ENCODE data around the gene MNT. TPM values are rescaled to one million over a fixed set of nuclear protein-coding genes. Genes with fewer than 3 reads are reported as not detected.

The MNT gene
- polyA plus RNA-seq, 1 donor from 2014 or later: 1.6 TPM

- Mint-ChIP-seq H3K27me3 (no peaks in the 10 kb centered on the region), H3K36me3 (no peaks in the 10 kb centered on the region), H3K9me3 (no peaks in the 10 kb centered on the region), H3K27ac (peak overlapping the region in 2 of 3 donors; percentile 47 to 78), H3K4me1 (peaks cover 5 to 8% (median 7%) of the 10 kb centered on the region in 3 donors), H3K4me3 (peak overlapping the region in 1 of 4 donors; percentile 5)
Measured at GRCh38 chr17:2405247-2405926, 4.5 kb upstream of the MNT start.

- H3K4me3 Mint-ChIP-seq: peak overlapping the region in 2 of 4 donors; percentile 33 to 94
- peaks cover 13 to 18% (median 14%) of the 10 kb centered on the region in 3 donors for H3K4me1 Mint-ChIP-seq
- peak overlapping the region in 2 of 3 donors; percentile 63 to 97 for H3K27ac Mint-ChIP-seq
- H3K36me3 Mint-ChIP-seq: no peaks in the 10 kb centered on the region
- H3K9me3 Mint-ChIP-seq: no peaks in the 10 kb centered on the region
- H3K27me3 Mint-ChIP-seq: no peaks in the 10 kb centered on the region
Measured at GRCh38 chr17:2403044-2403443, 2.2 kb upstream of the MNT start.

GRCh38 chr17:2402544-2402943 lies 1.7 kb upstream of the MNT start:
- H3K27me3 Mint-ChIP-seq: no peaks in the 10 kb centered on the region

GRCh38 chr17:2401426-2402221 lies 764 bp upstream of the MNT start:
- Mint-ChIP-seq H3K4me3 (peak overlapping the region; percentile 94 to 100 (median 98)), H3K4me1 (peaks cover 14 to 28% (median 21%) of the 10 kb centered on the region in 3 donors), H3K27ac (peak overlapping the region; percentile 97 to 99 (median 98)), H3K36me3 (no peaks in the 10 kb centered on the region), H3K27me3 (no peaks in the 10 kb centered on the region), H3K9me3 (no peaks in the 10 kb centered on the region)

More at GRCh38 chr17:2402544-2402943, 1.7 kb upstream of the MNT start:
- Mint-ChIP-seq H3K27ac (peak overlapping the region; percentile 92 to 98 (median 97)), H3K4me3 (peak overlapping the region; percentile 84 to 94 (median 88)), H3K4me1 (peaks cover 14 to 23% (median 18%) of the 10 kb centered on the region in 3 donors), H3K9me3 (no peaks in the 10 kb centered on the region), H3K36me3 (no peaks in the 10 kb centered on the region)

- H3K4me3 Mint-ChIP-seq: peak overlapping the region; percentile 94 to 100 (median 98)
- no peaks in the 10 kb centered on the region for H3K36me3 Mint-ChIP-seq
- H3K9me3 Mint-ChIP-seq: no peaks in the 10 kb centered on the region
- no peaks in the 10 kb centered on the region for H3K27me3 Mint-ChIP-seq
- peaks cover 14 to 35% (median 25%) of the 10 kb centered on the region in 3 donors for H3K4me1 Mint-ChIP-seq
- H3K27ac Mint-ChIP-seq: peak overlapping the region; percentile 97 to 99 (median 98)
Measured at GRCh38 chr17:2400474-2400866, 390 bp downstream of the MNT start.

GRCh38 chr17:2399572-2400473 lies 1.0 kb downstream of the MNT start:
- H3K4me3 Mint-ChIP-seq: peak overlapping the region; percentile 94 to 100 (median 98)
- H3K4me1 Mint-ChIP-seq: peaks cover 14 to 35% (median 25%) of the 10 kb centered on the region in 3 donors
- H3K27me3 Mint-ChIP-seq: no peaks in the 10 kb centered on the region
- peak overlapping the region; percentile 97 to 99 (median 98) for H3K27ac Mint-ChIP-seq
- H3K9me3 Mint-ChIP-seq: no peaks in the 10 kb centered on the region
- no peaks in the 10 kb centered on the region for H3K36me3 Mint-ChIP-seq

- Mint-ChIP-seq H3K4me1 (peaks cover 17 to 39% (median 25%) of the 10 kb centered on the region in 3 donors), H3K9me3 (no peaks in the 10 kb centered on the region), H3K27me3 (no peaks in the 10 kb centered on the region), H3K4me3 (peak overlapping the region; percentile 92 to 100 (median 96)), H3K36me3 (no peaks in the 10 kb centered on the region), H3K27ac (peak overlapping the region; percentile 90 to 98 (median 97))
Measured at GRCh38 chr17:2398655-2399571, 1.9 kb downstream of the MNT start.

GRCh38 chr17:2398182-2398581 lies 2.7 kb downstream of the MNT start:
- peaks cover 17 to 39% (median 25%) of the 10 kb centered on the region in 3 donors for H3K4me1 Mint-ChIP-seq
- H3K36me3 Mint-ChIP-seq: no peaks in the 10 kb centered on the region
- peak overlapping the region; percentile 37 to 97 (median 53) for H3K27ac Mint-ChIP-seq
- peak overlapping the region; percentile 48 to 94 (median 84) for H3K4me3 Mint-ChIP-seq
- H3K27me3 Mint-ChIP-seq: no peaks in the 10 kb centered on the region
- H3K9me3 Mint-ChIP-seq: no peaks in the 10 kb centered on the region

GRCh38 chr17:2397247-2398171 lies 3.4 kb downstream of the MNT start:
- peak overlapping the region; percentile 37 to 97 (median 78) for H3K27ac Mint-ChIP-seq
- H3K36me3 Mint-ChIP-seq: no peaks in the 10 kb centered on the region
- peak overlapping the region; percentile 66 to 94 (median 84) for H3K4me3 Mint-ChIP-seq
- H3K27me3 Mint-ChIP-seq: no peaks in the 10 kb centered on the region
- H3K9me3 Mint-ChIP-seq: no peaks in the 10 kb centered on the region
- H3K4me1 Mint-ChIP-seq: peaks cover 17 to 34% (median 24%) of the 10 kb centered on the region in 3 donors

- Mint-ChIP-seq H3K4me3 (peak overlapping the region; percentile 66 to 94 (median 86)), H3K27ac (peak overlapping the region in 2 of 3 donors; percentile 78 to 97), H3K27me3 (no peaks in the 10 kb centered on the region), H3K4me1 (peaks cover 24 to 38% (median 27%) of the 10 kb centered on the region in 3 donors), H3K9me3 (no peaks in the 10 kb centered on the region), H3K36me3 (no peaks in the 10 kb centered on the region)
Measured at GRCh38 chr17:2396568-2397246, 4.2 kb downstream of the MNT start.

GRCh38 chr17:2396192-2396567 lies 4.7 kb downstream of the MNT start:
- Mint-ChIP-seq H3K27ac (peak overlapping the region; percentile 5 to 97 (median 46)), H3K4me1 (peaks cover 23 to 42% (median 31%) of the 10 kb centered on the region in 3 donors), H3K27me3 (no peaks in the 10 kb centered on the region), H3K36me3 (no peaks in the 10 kb centered on the region), H3K9me3 (no peaks in the 10 kb centered on the region), H3K4me3 (peak overlapping the region; percentile 66 to 94 (median 78))

Measured in IgD-negative memory B cell (primary cell).